Upper lobe of left lung (tissue), 6 donors: ENCODE data around the gene PLXND1. TPM values are rescaled to one million over a fixed set of nuclear protein-coding genes. Genes with fewer than 3 reads are reported as not detected.
A peak's percentile ranks its signal among the peaks of the same experiment; 100 is the strongest.

Experiments used
- ATAC-seq, 2 donors: fragments of 200-7000 bp; cut with Tn5 transposase; one replicate each; pipeline ENCODE4 v1.9.1; 2022; ENCODE audit warnings: mild to moderate bottlenecking in 2 of 2, moderate library complexity in 2 of 2; ENCODE audit not compliant: low FRiP score in 2 of 2
- DNase-seq, 2 donors: peaks; one replicate each; pipeline ENCODE4 v3.0.0-alpha.2; 2019 to 2020
- H3K27ac ChIP-seq, 4 donors: fragments of 200-600 bp; sonication (generic); one replicate each; pipeline ENCODE4 v1.5.1; 2016 to 2019
- H3K27me3 ChIP-seq, 4 donors: fragments of 200-600 bp; sonication (generic); one replicate each; pipeline ENCODE4 v1.5.1; 2017 to 2019
- H3K36me3 ChIP-seq, 4 donors: fragments of 200-600 bp; sonication (generic); one replicate each; pipeline ENCODE4 v1.5.1; 2016 to 2019
- H3K4me1 ChIP-seq, 4 donors: fragments of 200-600 bp; sonication (generic); one replicate each; pipeline ENCODE4 v1.5.1; 2018 to 2019
- H3K4me3 ChIP-seq, 4 donors: fragments of 200-600 bp; sonication (generic); one replicate each; pipeline ENCODE4 v1.5.1; 2017 to 2019; ENCODE audit warnings: mild to moderate bottlenecking in 2 of 4, moderate library complexity in 1 of 4
- H3K9me3 ChIP-seq, 4 donors: fragments of 200-600 bp; sonication (generic); one replicate each; pipeline ENCODE4 v1.5.1; 2018 to 2019
- EP300 ChIP-seq, 4 donors: sonication (generic); formaldehyde crosslinking; IDR thresholded peaks; one replicate each; pipeline ENCODE4 v1.5.1; 2017; ENCODE audit warnings: antibody characterized with exemption in 4 of 4, control low read depth in 2 of 4
- POLR2A ChIP-seq, 4 donors: fragments of 450-650 bp; IDR thresholded peaks; one replicate each; pipeline ENCODE4 v1.5.1; 2016 to 2017; ENCODE audit warnings: antibody characterized with exemption in 4 of 4, mild to moderate bottlenecking in 2 of 4
- POLR2AphosphoS5 ChIP-seq, 2 donors: sonication (generic); formaldehyde crosslinking; IDR thresholded peaks; one replicate each; pipeline ENCODE4 v1.5.1; 2017; ENCODE audit warnings: antibody characterized with exemption in 2 of 2
- WGBS, 2 donors: methylation state at CpG; one replicate each; pipeline ENCODE4 v1.1.5; 2017 to 2018; 5-methylcytosine and 5-hydroxymethylcytosine counted together
- total RNA-seq, 6 donors: library from RNA; depleted of rRNA in 4 of 6; stranded (reverse); fragments of >200 nt in 4 of 6; gene quantifications; one replicate each; pipeline versions ENCODE4 v1.1.0 to v1.2.1, GENCODE V29; 2016 to 2021
- TF ChIP-seq, protein P1 (sequence below), 6 experiments: fragments of 450-650 bp in 4 of 6; fragments of 200-600 bp in 2 of 6; sonication (generic) in 2 of 6; IDR thresholded peaks; one replicate each; pipeline ENCODE4 v1.5.1; 2016 to 2019; ENCODE audit warnings: antibody characterized with exemption in 6 of 6
- donor health status: DM: no; HTN: no; CAD: no; lungs with moderate emphysema.
- donor health status: DM: no; HTN: yes; CAD: no; lungs with severe emphysema.

Gene PLXND1
- total RNA-seq, 6 donors from 2014 or later, result 95.3 to 607 (median 227) TPM

GRCh38 chr3:129553719-129554118, 52.8 kb downstream of the PLXND1 start:
- no peak for ATAC-seq
- H3K27ac ChIP-seq, result peak overlapping the region in 1 of 4 donors; percentile 57
- DNase-seq, result peak in 1 of 2 donors; percentile 86
- peaks cover 31 to 41% (median 35%) of the 10 kb centered on the region in 4 donors for H3K4me1 ChIP-seq
- H3K4me3 ChIP-seq, result no peak overlapping the region
- peaks cover 4 to 38% (median 34%) of the 10 kb centered on the region in 4 donors for H3K36me3 ChIP-seq
- no peaks in the 10 kb centered on the region for H3K9me3 ChIP-seq
- WGBS, 2 donors, result 43 to 57% methylated on average over 15 of the region's 15 CpGs
- no peaks in the 10 kb centered on the region for H3K27me3 ChIP-seq
- TF ChIP-seq EP300 (IDR thresholded peaks at IDR 0.05), result no peak
- TF ChIP-seq, protein P1, sequence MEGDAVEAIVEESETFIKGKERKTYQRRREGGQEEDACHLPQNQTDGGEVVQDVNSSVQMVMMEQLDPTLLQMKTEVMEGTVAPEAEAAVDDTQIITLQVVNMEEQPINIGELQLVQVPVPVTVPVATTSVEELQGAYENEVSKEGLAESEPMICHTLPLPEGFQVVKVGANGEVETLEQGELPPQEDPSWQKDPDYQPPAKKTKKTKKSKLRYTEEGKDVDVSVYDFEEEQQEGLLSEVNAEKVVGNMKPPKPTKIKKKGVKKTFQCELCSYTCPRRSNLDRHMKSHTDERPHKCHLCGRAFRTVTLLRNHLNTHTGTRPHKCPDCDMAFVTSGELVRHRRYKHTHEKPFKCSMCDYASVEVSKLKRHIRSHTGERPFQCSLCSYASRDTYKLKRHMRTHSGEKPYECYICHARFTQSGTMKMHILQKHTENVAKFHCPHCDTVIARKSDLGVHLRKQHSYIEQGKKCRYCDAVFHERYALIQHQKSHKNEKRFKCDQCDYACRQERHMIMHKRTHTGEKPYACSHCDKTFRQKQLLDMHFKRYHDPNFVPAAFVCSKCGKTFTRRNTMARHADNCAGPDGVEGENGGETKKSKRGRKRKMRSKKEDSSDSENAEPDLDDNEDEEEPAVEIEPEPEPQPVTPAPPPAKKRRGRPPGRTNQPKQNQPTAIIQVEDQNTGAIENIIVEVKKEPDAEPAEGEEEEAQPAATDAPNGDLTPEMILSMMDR (IDR thresholded peaks at IDR 0.05), result no peak
- no peak for TF ChIP-seq POLR2A (IDR thresholded peaks at IDR 0.05)
- TF ChIP-seq POLR2AphosphoS5 (IDR thresholded peaks at IDR 0.05), result no peak

- Histone ChIP-seq H3K9me3 (no peaks in the 10 kb centered on the region), H3K4me1 (peaks cover 26 to 35% (median 32%) of the 10 kb centered on the region in 4 donors), H3K4me3 (no peak overlapping the region), H3K36me3 (peaks cover 4 to 32% (median 29%) of the 10 kb centered on the region in 4 donors), H3K27me3 (no peaks in the 10 kb centered on the region), H3K27ac (peak overlapping the region in 2 of 4 donors; percentile 11 to 18)
- no peak for TF ChIP-seq POLR2AphosphoS5 (IDR thresholded peaks at IDR 0.05)
- TF ChIP-seq EP300 (IDR thresholded peaks at IDR 0.05), result no peak
- no peak for TF ChIP-seq POLR2A (IDR thresholded peaks at IDR 0.05)
- TF ChIP-seq, protein P1 (IDR thresholded peaks at IDR 0.05), result no peak
- 41 to 70% methylated on average over 2 to 6 of the region's 6 CpGs for WGBS, 2 donors
- DNase-seq (peak in 1 of 2 donors; percentile 65), ATAC-seq (no peak)
Observed at GRCh38 chr3:129553171-129553570, 53.3 kb downstream of the PLXND1 start.

- DNase-seq (no peak), ATAC-seq (no peak)
- no peaks in the 10 kb centered on the region for H3K9me3 ChIP-seq
- no peak for TF ChIP-seq EP300 (IDR thresholded peaks at IDR 0.05)
- TF ChIP-seq, protein P1 (IDR thresholded peaks at IDR 0.05), result no peak
- TF ChIP-seq POLR2AphosphoS5 (IDR thresholded peaks at IDR 0.05), result no peak
- TF ChIP-seq POLR2A (IDR thresholded peaks at IDR 0.05), result no peak
- WGBS, 2 donors, result 73% methylated on average over 9 to 10 of the region's 10 CpGs
- H3K27me3 ChIP-seq, result no peaks in the 10 kb centered on the region
- peaks cover 0 to 25% (median 22%) of the 10 kb centered on the region in 4 donors for H3K36me3 ChIP-seq
- peaks cover 21 to 35% (median 29%) of the 10 kb centered on the region in 4 donors for H3K4me1 ChIP-seq
- no peak overlapping the region for H3K4me3 ChIP-seq
- H3K27ac ChIP-seq, result peak overlapping the region in 1 of 4 donors; percentile 18
Observed at GRCh38 chr3:129552287-129553050, 54.0 kb downstream of the PLXND1 start.

GRCh38 chr3:129549805-129550204, 56.7 kb downstream of the PLXND1 start:
- no peak for ATAC-seq
- no peaks in the 10 kb centered on the region for H3K9me3 ChIP-seq
- no peaks in the 10 kb centered on the region for H3K36me3 ChIP-seq
- WGBS, 2 donors, result 85 to 89% methylated on average over 3 of the region's 3 CpGs
- H3K27me3 ChIP-seq, result no peaks in the 10 kb centered on the region
- H3K4me1 ChIP-seq, result peaks cover 12 to 22% (median 18%) of the 10 kb centered on the region in 4 donors
- H3K4me3 ChIP-seq, result no peak overlapping the region
- no peak overlapping the region for H3K27ac ChIP-seq
- TF ChIP-seq EP300 (IDR thresholded peaks at IDR 0.05), result no peak
- TF ChIP-seq POLR2AphosphoS5 (IDR thresholded peaks at IDR 0.05), result no peak
- TF ChIP-seq, protein P1 (IDR thresholded peaks at IDR 0.05), result no peak
- no peak for TF ChIP-seq POLR2A (IDR thresholded peaks at IDR 0.05)
- DNase-seq, result no peak
